ENCODE data around the gene KCNQ1OT1. TPM values are rescaled to one million over a fixed set of nuclear protein-coding genes. Genes with fewer than 3 reads are reported as not detected.

Gene KCNQ1OT1
- total RNA-seq, 1 donor from 2014 or later = 14.3 TPM

DNA sequence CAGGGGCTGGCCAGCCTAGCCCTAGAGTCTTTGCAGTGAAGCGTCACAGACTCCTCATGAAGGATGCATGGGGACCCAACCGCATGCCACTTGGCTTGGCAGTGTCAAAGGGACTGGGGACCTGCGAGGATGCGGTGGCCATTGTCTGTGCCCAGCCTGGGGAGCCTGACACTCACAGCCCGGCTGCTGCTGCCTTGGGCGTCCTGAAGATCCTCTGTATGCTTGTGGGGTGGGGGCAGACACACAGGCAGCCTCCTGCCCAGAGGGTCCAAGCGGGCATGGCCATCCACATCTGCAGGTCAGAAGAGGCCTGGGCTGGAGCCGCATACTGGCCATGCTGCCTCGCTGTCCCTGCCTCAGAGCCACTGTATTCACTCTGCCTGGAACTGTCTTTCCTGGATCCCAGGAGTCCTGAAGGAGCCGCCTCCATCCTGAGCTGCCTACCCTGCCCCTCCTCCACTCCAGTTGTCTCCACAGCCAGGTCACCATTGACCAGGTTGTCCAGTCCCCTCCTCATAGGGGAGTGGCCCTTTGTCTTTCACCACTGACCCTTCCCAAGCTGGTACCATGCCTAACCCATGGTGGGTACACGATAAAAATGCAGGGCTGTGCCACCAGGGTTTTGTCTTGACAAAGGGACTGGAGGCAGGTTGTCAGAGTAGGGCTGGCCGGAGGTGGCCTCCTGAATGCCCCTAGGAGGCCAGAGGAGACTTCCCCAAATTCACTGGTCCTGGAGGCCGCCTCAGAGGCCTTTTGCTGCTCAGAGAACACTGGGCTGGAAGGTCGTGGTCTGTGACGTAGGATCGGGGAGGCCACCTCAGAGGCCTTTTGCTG lies 107.0 kb downstream of the KCNQ1OT1 start:
- Mint-ChIP-seq H3K27me3 (ENCODE audit: unreplicated experiment) (peaks cover 9% of the 10 kb centered on the region), H3K4me1 (ENCODE audit: low read depth, unreplicated experiment) (no peaks in the 10 kb centered on the region), H3K9me3 (ENCODE audit: unreplicated experiment) (peaks cover 1% of the 10 kb centered on the region), H3K36me3 (ENCODE audit: unreplicated experiment) (peaks cover 23% of the 10 kb centered on the region), H3K4me3 (ENCODE audit: unreplicated experiment) (no peak overlapping the region), H3K27ac (ENCODE audit: unreplicated experiment) (no peak overlapping the region)
- no peak for DNase-seq
- TF ChIP-seq CTCF (IDR thresholded peaks at IDR 0.05; ENCODE audit: partially characterized antibody, unreplicated experiment) = no peak

DNA sequence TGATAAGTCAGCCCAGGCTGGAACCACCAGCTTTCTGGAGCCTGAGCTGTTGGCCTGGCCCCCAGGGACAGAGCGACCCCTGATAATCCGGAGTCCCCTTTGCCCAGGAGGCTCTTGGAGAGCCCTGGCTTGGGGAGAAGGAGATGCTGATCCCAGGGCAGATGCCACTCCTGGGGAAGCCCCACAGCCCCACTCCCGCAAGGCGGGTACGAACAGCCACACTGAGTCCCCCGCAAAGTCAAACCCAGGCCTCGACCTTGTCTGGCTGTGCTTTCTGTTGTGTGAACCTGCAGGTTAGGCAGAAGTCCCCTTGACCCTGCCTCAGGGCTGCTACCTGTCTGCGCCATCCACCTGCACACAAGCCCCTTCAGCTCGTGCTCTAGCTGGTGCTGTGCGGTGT lies 108.0 kb downstream of the KCNQ1OT1 start:
- Mint-ChIP-seq H3K36me3 (ENCODE audit: unreplicated experiment) (peaks cover 19% of the 10 kb centered on the region), H3K4me3 (ENCODE audit: unreplicated experiment) (no peak overlapping the region), H3K27me3 (ENCODE audit: unreplicated experiment) (peaks cover 5% of the 10 kb centered on the region), H3K9me3 (ENCODE audit: unreplicated experiment) (peaks cover 1% of the 10 kb centered on the region), H3K27ac (ENCODE audit: unreplicated experiment) (no peak overlapping the region), H3K4me1 (ENCODE audit: low read depth, unreplicated experiment) (no peaks in the 10 kb centered on the region)
- no peak for TF ChIP-seq CTCF (IDR thresholded peaks at IDR 0.05; ENCODE audit: partially characterized antibody, unreplicated experiment)
- peak; percentile 9 for DNase-seq

DNA sequence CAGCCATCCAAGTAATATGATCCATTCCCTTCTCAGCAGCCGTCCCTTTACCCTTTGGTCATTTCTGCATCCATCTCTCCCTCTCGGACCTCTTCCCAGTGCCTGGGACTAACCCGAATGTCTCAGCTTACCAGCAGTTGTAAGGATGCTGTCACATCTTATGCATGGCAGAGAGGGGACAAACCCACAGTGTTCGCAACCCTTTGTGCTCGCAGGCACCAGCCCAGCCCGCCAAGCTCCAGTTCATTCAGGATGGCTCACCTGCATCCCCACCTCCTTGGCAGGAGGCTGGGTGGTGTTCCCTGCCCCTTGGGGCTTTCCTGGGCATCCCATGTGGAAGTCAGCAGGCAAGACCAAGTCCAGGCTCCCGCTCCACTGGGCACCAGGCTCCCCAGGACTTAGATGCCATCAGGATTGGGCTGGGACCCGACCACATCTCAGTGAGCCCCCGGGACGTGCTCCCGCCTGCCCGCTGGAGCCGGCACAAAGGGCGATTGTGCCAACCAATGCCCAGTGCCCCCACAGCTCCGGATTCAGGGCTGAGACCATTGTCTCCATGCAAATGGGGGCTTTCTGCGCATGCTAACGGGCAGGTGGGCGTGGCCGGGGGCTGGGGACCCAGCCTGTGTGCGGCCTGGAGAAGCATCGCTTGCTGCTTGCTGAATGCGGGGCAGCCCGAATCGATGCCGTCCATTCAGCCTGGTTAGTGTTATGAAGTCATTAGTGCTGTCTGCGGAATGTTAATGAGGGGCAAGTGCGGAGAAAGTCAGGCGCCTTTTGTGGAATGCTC lies 108.6 kb downstream of the KCNQ1OT1 start:
- Mint-ChIP-seq H3K9me3 (ENCODE audit: unreplicated experiment) (peaks cover 1% of the 10 kb centered on the region), H3K4me3 (ENCODE audit: unreplicated experiment) (no peak overlapping the region), H3K27ac (ENCODE audit: unreplicated experiment) (no peak overlapping the region), H3K27me3 (ENCODE audit: unreplicated experiment) (peaks cover 5% of the 10 kb centered on the region), H3K36me3 (ENCODE audit: unreplicated experiment) (peaks cover 15% of the 10 kb centered on the region), H3K4me1 (ENCODE audit: low read depth, unreplicated experiment) (no peaks in the 10 kb centered on the region)
- TF ChIP-seq CTCF (IDR thresholded peaks at IDR 0.05; ENCODE audit: partially characterized antibody, unreplicated experiment) = no peak
- peak; percentile 12 for DNase-seq

DNA sequence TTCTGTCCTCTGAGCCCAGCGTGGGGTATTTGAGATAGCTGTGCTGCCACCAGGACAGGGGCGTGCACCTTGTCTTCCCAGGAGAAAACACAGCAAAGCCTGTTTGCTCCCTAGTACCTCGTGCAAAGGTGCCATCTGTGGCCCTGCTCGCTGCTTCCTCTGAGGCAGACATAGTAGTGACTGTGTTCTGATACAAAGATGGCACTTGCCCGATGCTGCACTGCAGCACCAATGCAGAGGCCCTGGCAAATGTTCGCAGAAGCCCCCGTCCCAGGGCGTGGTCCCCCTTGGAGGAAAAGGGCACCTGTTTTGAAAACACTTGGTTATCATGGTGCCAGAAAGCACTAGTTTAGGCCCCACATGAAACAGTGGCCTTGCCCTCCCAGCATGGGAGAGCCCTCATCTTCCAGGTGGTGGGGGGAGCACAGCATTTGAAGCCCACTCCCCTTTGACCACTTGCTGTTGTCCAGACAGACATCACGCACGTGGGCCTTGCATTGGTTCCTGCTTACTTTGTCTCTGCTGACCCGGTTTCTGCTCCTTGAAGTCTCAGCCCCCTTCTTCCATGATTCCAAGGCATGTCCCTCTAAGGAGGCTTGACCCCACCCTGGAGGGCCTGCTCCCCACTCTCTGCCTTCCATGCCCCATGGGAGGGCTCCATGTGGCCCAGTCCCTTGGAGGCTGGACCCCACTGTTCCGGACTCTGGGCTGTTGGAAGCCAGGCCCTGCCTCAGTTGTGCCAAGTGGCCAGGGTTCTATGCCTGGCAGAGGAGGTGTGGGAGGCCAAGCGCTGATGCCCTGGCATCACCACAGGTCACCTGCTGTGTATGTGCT lies 109.4 kb downstream of the KCNQ1OT1 start:
- no peaks in the 10 kb centered on the region for H3K4me1 Mint-ChIP-seq (ENCODE audit: low read depth, unreplicated experiment)
- H3K27ac Mint-ChIP-seq (ENCODE audit: unreplicated experiment) = no peak overlapping the region
- no peak for DNase-seq
- peaks cover 15% of the 10 kb centered on the region for H3K36me3 Mint-ChIP-seq (ENCODE audit: unreplicated experiment)
- H3K9me3 Mint-ChIP-seq (ENCODE audit: unreplicated experiment) = peaks cover 1% of the 10 kb centered on the region
- TF ChIP-seq CTCF (IDR thresholded peaks at IDR 0.05; ENCODE audit: partially characterized antibody, unreplicated experiment) = no peak
- H3K27me3 Mint-ChIP-seq (ENCODE audit: unreplicated experiment) = peaks cover 5% of the 10 kb centered on the region
- no peak overlapping the region for H3K4me3 Mint-ChIP-seq (ENCODE audit: unreplicated experiment)

All from glutamatergic neuron (in vitro differentiated cells).